ENCODE measurements around the gene GRIK4. TPM values are rescaled to one million over a fixed set of nuclear protein-coding genes. Genes with fewer than 3 reads are reported as not detected.

The GRIK4 gene
- total RNA-seq, 3 donors from 2014 or later, result 0.05 to 0.30 (median 0.11) TPM

- ATAC-seq (no peak), DNase-seq (no peak)
- Mint-ChIP-seq H3K4me3 (no peak overlapping the region), H3K4me1 (ENCODE audit: low read depth) (no peaks in the 10 kb centered on the region), H3K36me3 (ENCODE audit: insufficient read depth) (no peaks in the 10 kb centered on the region), H3K27me3 (ENCODE audit: low read depth) (peaks cover 4% of the 10 kb centered on the region), H3K9me3 (no peaks in the 10 kb centered on the region)
Observed at GRCh38 chr11:120896687-120897086, 385.1 kb downstream of the GRIK4 start.

GRCh38 chr11:120898568-120898967, 387.0 kb downstream of the GRIK4 start:
- Mint-ChIP-seq H3K4me3 (no peak overlapping the region), H3K27me3 (ENCODE audit: low read depth) (no peaks in the 10 kb centered on the region), H3K36me3 (ENCODE audit: insufficient read depth) (no peaks in the 10 kb centered on the region), H3K9me3 (no peaks in the 10 kb centered on the region), H3K4me1 (ENCODE audit: low read depth) (no peaks in the 10 kb centered on the region)
- no peak for DNase-seq
- no peak for ATAC-seq

- no peak for DNase-seq
- Mint-ChIP-seq H3K4me1 (ENCODE audit: low read depth) (no peaks in the 10 kb centered on the region), H3K4me3 (no peak overlapping the region), H3K27me3 (ENCODE audit: low read depth) (no peaks in the 10 kb centered on the region), H3K9me3 (no peaks in the 10 kb centered on the region), H3K36me3 (ENCODE audit: insufficient read depth) (no peaks in the 10 kb centered on the region)
- ATAC-seq, result no peak
Observed at GRCh38 chr11:120899720-120900119, 388.2 kb downstream of the GRIK4 start.

- Mint-ChIP-seq H3K36me3 (ENCODE audit: insufficient read depth) (no peaks in the 10 kb centered on the region), H3K4me3 (no peak overlapping the region), H3K4me1 (ENCODE audit: low read depth) (no peaks in the 10 kb centered on the region), H3K9me3 (no peaks in the 10 kb centered on the region), H3K27me3 (ENCODE audit: low read depth) (peaks cover 4% of the 10 kb centered on the region)
- DNase-seq, result no peak
- ATAC-seq, result no peak
Observed at GRCh38 chr11:120900643-120901042, 389.1 kb downstream of the GRIK4 start.

- Mint-ChIP-seq H3K4me3 (no peak overlapping the region), H3K9me3 (no peaks in the 10 kb centered on the region), H3K27me3 (ENCODE audit: low read depth) (peaks cover 8% of the 10 kb centered on the region), H3K4me1 (ENCODE audit: low read depth) (no peaks in the 10 kb centered on the region), H3K36me3 (ENCODE audit: insufficient read depth) (no peaks in the 10 kb centered on the region)
- ATAC-seq, result no peak
- no peak for DNase-seq
Observed at GRCh38 chr11:120903686-120904085, 392.1 kb downstream of the GRIK4 start.

DNA sequence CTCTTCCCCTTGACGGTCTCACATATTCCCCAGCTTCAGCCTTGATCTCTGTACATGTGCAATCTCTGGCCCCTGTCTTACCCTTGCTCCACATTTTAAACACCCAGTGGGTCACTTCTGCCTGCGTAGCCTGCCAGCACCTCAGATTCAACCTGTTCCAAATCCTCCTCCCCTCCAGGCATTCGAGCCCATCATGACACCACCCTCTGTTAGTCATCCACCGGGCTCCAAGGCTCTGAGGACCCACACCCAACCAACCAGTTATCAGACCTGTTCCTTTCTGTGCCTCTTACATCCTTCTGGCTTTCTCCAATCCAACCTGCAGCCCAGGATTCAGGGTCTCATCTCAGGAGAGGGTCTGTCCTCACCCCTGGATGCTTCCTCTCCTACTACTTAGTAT, 392.6 kb downstream of the GRIK4 start:
- Mint-ChIP-seq H3K4me3 (no peak overlapping the region), H3K27me3 (ENCODE audit: low read depth) (peaks cover 8% of the 10 kb centered on the region), H3K36me3 (ENCODE audit: insufficient read depth) (no peaks in the 10 kb centered on the region), H3K4me1 (ENCODE audit: low read depth) (no peaks in the 10 kb centered on the region), H3K9me3 (no peaks in the 10 kb centered on the region)
- ATAC-seq, result no peak
- DNase-seq, result no peak

DNA sequence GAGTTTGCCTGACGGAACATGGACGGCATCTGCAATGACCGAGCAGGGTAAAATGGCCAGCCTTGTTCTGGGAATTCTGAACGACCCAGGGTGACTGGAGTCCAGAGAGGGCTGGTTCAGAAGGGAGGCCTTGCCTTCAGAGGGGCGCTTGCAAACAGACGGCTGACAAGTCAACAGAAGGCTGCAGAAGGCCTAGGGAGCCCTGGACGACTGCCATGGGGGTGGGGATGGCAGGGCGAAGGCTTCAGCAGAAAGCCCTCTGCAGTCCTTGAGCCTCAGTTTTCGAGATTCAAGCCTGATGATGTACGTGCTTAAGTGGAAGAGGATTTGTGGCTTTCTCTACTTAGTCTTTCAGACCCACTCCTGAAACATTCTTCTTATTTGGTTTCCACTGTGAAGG, 395.2 kb downstream of the GRIK4 start:
- ATAC-seq (no peak), DNase-seq (no peak)
- H3K27me3 Mint-ChIP-seq (ENCODE audit: low read depth), result peaks cover 13% of the 10 kb centered on the region
- no peaks in the 10 kb centered on the region for H3K36me3 Mint-ChIP-seq (ENCODE audit: insufficient read depth)
- no peak overlapping the region for H3K4me3 Mint-ChIP-seq
- no peaks in the 10 kb centered on the region for H3K4me1 Mint-ChIP-seq (ENCODE audit: low read depth)
- H3K9me3 Mint-ChIP-seq, result no peaks in the 10 kb centered on the region

DNA sequence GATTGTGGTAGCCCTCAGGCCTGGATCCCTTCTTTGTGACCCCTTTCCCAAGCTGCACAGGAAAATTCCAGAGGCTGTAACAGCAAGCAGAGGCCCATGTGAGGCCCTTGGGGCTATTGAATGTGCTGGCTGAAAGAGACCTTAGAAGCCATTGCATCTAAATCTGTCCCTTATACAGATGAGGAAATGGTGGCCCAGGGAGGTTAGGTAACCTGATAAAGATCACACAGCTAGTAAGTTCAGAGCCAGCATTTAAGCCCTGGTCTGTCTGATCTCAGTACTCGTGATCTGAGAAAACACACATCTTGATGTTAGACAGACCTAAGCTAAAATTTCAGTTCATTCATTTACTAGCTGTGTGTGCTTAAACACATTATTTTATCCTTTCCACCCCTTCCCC, 396.4 kb downstream of the GRIK4 start:
- Mint-ChIP-seq H3K4me1 (ENCODE audit: low read depth) (no peaks in the 10 kb centered on the region), H3K27me3 (ENCODE audit: low read depth) (peaks cover 13% of the 10 kb centered on the region), H3K4me3 (no peak overlapping the region), H3K9me3 (no peaks in the 10 kb centered on the region), H3K36me3 (ENCODE audit: insufficient read depth) (no peaks in the 10 kb centered on the region)
- no peak for DNase-seq
- ATAC-seq, result no peak

GRCh38 chr11:120908461-120909181, 397.1 kb downstream of the GRIK4 start:
- DNase-seq, result no peak

DNA sequence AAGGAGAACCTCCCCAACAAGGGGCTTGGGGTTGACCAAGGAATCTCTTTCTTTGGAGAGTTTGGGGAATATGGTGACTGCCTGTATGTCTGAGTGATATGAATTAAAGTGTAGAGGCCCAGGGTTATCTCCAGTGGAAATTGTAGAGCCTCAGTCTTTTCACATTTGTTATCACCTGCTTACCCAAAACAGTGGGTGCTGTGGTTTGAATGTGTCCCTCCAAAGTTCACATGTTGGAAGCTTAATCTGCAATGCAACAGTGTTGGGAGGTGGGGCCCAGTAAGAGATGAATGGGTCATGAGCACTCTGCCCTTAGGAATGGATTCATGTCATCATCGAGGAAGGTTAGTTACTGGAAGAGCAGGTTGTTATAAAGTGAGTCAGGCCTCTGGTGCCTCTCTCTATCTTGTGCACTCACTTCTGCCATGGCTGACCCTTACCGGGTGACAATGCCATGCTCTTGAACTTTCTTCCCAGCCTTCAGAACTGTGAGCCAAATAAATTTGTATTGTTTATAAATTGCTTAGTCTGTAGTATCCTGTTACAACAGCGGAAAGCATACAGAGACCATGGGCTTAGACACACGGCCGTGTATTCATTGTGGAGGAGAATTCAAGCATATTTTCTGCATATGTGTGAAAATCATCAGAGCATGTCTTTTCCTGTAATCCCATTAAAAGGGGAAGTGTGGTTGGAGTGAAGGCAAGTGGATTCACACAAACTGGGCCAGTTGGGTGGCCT, 398.3 kb downstream of the GRIK4 start:
- H3K9me3 Mint-ChIP-seq, result no peaks in the 10 kb centered on the region
- DNase-seq (no peak), ATAC-seq (no peak)
- no peaks in the 10 kb centered on the region for H3K4me1 Mint-ChIP-seq (ENCODE audit: low read depth)
- no peak overlapping the region for H3K4me3 Mint-ChIP-seq
- no peaks in the 10 kb centered on the region for H3K36me3 Mint-ChIP-seq (ENCODE audit: insufficient read depth)
- peaks cover 13% of the 10 kb centered on the region for H3K27me3 Mint-ChIP-seq (ENCODE audit: low read depth)

More at GRCh38 chr11:120908461-120909181, 397.1 kb downstream of the GRIK4 start:
- no peak overlapping the region for H3K4me3 Mint-ChIP-seq
- H3K36me3 Mint-ChIP-seq (ENCODE audit: insufficient read depth), result no peaks in the 10 kb centered on the region
- H3K4me1 Mint-ChIP-seq (ENCODE audit: low read depth), result no peaks in the 10 kb centered on the region
- H3K27me3 Mint-ChIP-seq (ENCODE audit: low read depth), result peaks cover 13% of the 10 kb centered on the region
- no peaks in the 10 kb centered on the region for H3K9me3 Mint-ChIP-seq
- ATAC-seq, result no peak

GRCh38 chr11:120911943-120912342, 400.4 kb downstream of the GRIK4 start:
- no peak for ATAC-seq
- Mint-ChIP-seq H3K9me3 (no peaks in the 10 kb centered on the region), H3K36me3 (ENCODE audit: insufficient read depth) (no peaks in the 10 kb centered on the region)

GRCh38 chr11:120912504-120912903, 401.0 kb downstream of the GRIK4 start:
- Mint-ChIP-seq H3K27me3 (ENCODE audit: low read depth) (peaks cover 7% of the 10 kb centered on the region), H3K36me3 (ENCODE audit: insufficient read depth) (no peaks in the 10 kb centered on the region), H3K4me1 (ENCODE audit: low read depth) (no peaks in the 10 kb centered on the region), H3K9me3 (no peaks in the 10 kb centered on the region), H3K4me3 (no peak overlapping the region)
- ATAC-seq, result no peak
- no peak for DNase-seq

More at GRCh38 chr11:120911943-120912342, 400.4 kb downstream of the GRIK4 start:
- no peak for DNase-seq
- Mint-ChIP-seq H3K4me1 (ENCODE audit: low read depth) (no peaks in the 10 kb centered on the region), H3K4me3 (no peak overlapping the region), H3K27me3 (ENCODE audit: low read depth) (peaks cover 10% of the 10 kb centered on the region)

DNA sequence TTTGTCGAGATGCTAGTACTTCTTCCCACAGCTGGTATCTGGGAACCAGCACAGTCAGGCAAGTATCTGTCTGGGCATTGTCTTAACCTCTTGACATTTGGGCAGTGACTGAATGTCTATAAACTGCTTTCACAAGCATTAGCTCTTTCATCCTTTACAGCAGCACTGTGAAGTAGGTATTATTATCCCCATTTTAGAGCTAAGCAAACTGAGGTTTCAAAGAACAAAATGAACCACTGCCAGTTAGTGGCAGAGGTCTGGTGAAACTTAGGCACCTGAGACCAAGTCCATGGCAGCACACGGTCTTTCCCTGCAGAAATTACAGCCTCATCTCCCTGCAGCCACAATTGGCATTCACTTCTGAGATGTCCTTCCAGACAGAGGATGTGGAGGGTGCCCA, 401.4 kb downstream of the GRIK4 start:
- H3K4me1 Mint-ChIP-seq (ENCODE audit: low read depth), result no peaks in the 10 kb centered on the region
- H3K4me3 Mint-ChIP-seq, result no peak overlapping the region
- H3K9me3 Mint-ChIP-seq, result no peaks in the 10 kb centered on the region
- H3K36me3 Mint-ChIP-seq (ENCODE audit: insufficient read depth), result no peaks in the 10 kb centered on the region
- DNase-seq, result no peak
- ATAC-seq, result no peak
- H3K27me3 Mint-ChIP-seq (ENCODE audit: low read depth), result peaks cover 6% of the 10 kb centered on the region

DNA sequence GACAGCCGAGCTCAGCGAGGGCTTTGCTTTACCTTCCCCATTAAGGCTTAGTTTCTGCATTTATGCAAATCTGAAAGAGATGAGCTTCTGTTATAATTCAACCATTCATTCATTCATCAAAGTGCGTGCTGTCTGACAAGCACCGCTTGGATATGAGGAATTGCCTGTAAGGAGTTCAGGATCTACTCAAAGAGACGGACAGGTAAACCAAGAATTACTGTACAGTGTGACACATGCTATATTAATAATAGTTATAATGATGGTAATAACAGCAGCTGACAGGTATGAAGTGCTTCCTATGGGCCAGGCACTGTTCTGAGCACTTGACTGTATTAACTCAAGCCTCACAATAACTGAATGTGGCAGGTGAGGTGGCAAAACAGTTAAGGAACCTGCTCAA, 402.5 kb downstream of the GRIK4 start:
- H3K4me1 Mint-ChIP-seq (ENCODE audit: low read depth), result no peaks in the 10 kb centered on the region
- ATAC-seq, result no peak
- no peaks in the 10 kb centered on the region for H3K36me3 Mint-ChIP-seq (ENCODE audit: insufficient read depth)
- no peak overlapping the region for H3K4me3 Mint-ChIP-seq
- no peaks in the 10 kb centered on the region for H3K9me3 Mint-ChIP-seq
- H3K27me3 Mint-ChIP-seq (ENCODE audit: low read depth), result peaks cover 6% of the 10 kb centered on the region
- DNase-seq, result no peak

DNA sequence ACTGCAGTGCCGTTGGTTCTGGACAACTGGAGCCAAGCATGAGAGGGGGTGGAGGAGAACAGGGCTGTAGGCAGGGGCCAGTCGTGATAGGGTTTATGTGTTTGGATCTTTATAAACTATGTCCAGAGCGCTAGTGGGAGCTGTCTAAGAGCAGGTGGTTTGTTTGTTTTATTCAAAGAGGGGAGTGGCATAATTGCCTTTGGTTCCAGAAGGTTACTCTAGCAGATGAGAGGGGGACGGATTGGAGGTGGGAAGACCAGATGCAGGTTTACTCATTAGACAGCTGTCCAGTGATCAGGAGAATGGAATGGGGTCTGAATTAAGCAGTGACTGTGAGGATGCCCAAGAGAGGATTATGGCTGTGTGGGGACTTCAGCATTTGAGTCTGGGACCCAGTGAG, 403.1 kb downstream of the GRIK4 start:
- DNase-seq (no peak), ATAC-seq (no peak)
- Mint-ChIP-seq H3K4me3 (no peak overlapping the region), H3K36me3 (ENCODE audit: insufficient read depth) (no peaks in the 10 kb centered on the region), H3K4me1 (ENCODE audit: low read depth) (no peaks in the 10 kb centered on the region), H3K9me3 (no peaks in the 10 kb centered on the region), H3K27me3 (ENCODE audit: low read depth) (peaks cover 6% of the 10 kb centered on the region)
